OCI-LY7 (cell line): ENCODE data around the gene PSMD5.

Experiments
- CTCF ChIP-seq: fragments of 200-600 bp; sonication (generic); conservative IDR thresholded peaks from 2 replicates; pipeline ENCODE4 v1.5.1; 2014; ENCODE audit warnings: mild to moderate bottlenecking, antibody characterized with exemption, low read length, moderate library complexity, mixed read lengths
- EZH2phosphoT487 ChIP-seq: fragments of 200-600 bp; sonication (generic); IDR thresholded peaks from 2 replicates; pipeline ENCODE4 v1.6.1; 2018; ENCODE audit warnings: low read depth, borderline replicate concordance, mild to moderate bottlenecking, mixed run types, antibody characterized with exemption, low read length, moderate library complexity, mixed read lengths

GRCh38 chr9:120818595-120818994 lies 24.1 kb downstream of the PSMD5 start:
- TF ChIP-seq CTCF (no peak), EZH2phosphoT487 (no peak)
